Keratinocyte (primary cell): ENCODE measurements around the gene ARNT2. TPM values are rescaled to one million over a fixed set of nuclear protein-coding genes. Genes with fewer than 3 reads are reported as not detected.

Source experiments
- DNase-seq: peaks from one replicate; pipeline ENCODE4 v3.0.0-alpha.2; 2011; ENCODE audit warnings: low read depth, missing footprints, low spot score
- FAIRE-seq: peaks from 2 replicates; lab custom pipeline; 2011; peaks lifted over from hg19 to GRCh38; lab: Jason Lieb, UNC
- H2AFZ ChIP-seq: 2 replicates; pipeline ENCODE4 v1.6.0; 2012; ENCODE audit warnings: low read length, control low read depth, inconsistent platforms; ENCODE audit not compliant: control insufficient read depth
- H3K27ac ChIP-seq: 2 replicates; pipeline ENCODE4 v1.5.1; 2011; ENCODE audit warnings: low read length; ENCODE audit not compliant: control insufficient read depth, insufficient read depth
- H3K27me3 ChIP-seq: 3 replicates; pipeline ENCODE4 v1.6.0; 2011; ENCODE audit warnings: low read length; ENCODE audit not compliant: control insufficient read depth, insufficient read depth; ENCODE audit errors: extremely low read depth
- H3K36me3 ChIP-seq, 2 experiments: 2 replicates in 1 of 2; 3 replicates in 1 of 2; pipeline ENCODE4 v1.5.1; 2011; ENCODE audit warnings: low read length in 2 of 2, mild to moderate bottlenecking in 1 of 2; ENCODE audit not compliant: control insufficient read depth in 2 of 2, insufficient read depth in 2 of 2; ENCODE audit errors: extremely low read depth in 1 of 2
- H3K4me1 ChIP-seq: 3 replicates; pipeline ENCODE4 v1.5.1; 2011; ENCODE audit warnings: low read length; ENCODE audit not compliant: control insufficient read depth, insufficient read depth; ENCODE audit errors: extremely low read depth
- H3K4me2 ChIP-seq: 3 replicates; pipeline ENCODE4 v1.6.0; 2011; ENCODE audit warnings: low read depth, low read length; ENCODE audit not compliant: control insufficient read depth, insufficient read depth; ENCODE audit errors: extremely low read depth
- H3K4me3 ChIP-seq, 3 experiments: fragments of 200-600 bp in 1 of 3; sonication (generic) in 1 of 3; 2 replicates in 2 of 3; 3 replicates in 1 of 3; pipeline ENCODE4 v1.5.1; 2011 to 2016; ENCODE audit warnings: low read length in 3 of 3, mild to moderate bottlenecking in 3 of 3, control low read depth in 2 of 3, inconsistent platforms in 1 of 3, low read depth in 1 of 3, mixed read lengths in 1 of 3, mixed run types in 1 of 3, moderate library complexity in 1 of 3; ENCODE audit not compliant: control insufficient read depth in 2 of 3, insufficient read depth in 2 of 3; ENCODE audit errors: extremely low read depth in 1 of 3
- H3K79me2 ChIP-seq: 2 replicates; pipeline ENCODE4 v1.6.0; 2012; ENCODE audit warnings: low read length; ENCODE audit not compliant: control insufficient read depth, insufficient read depth
- H3K9ac ChIP-seq: 3 replicates; pipeline ENCODE4 v1.6.0; 2011; ENCODE audit warnings: low read length; ENCODE audit not compliant: control insufficient read depth, insufficient read depth; ENCODE audit errors: extremely low read depth
- H3K9me1 ChIP-seq: 3 replicates; pipeline ENCODE4 v1.6.0; 2011; ENCODE audit warnings: low read length; ENCODE audit not compliant: control insufficient read depth, insufficient read depth; ENCODE audit errors: extremely low read depth
- H3K9me3 ChIP-seq: 2 replicates; pipeline ENCODE4 v1.5.1; 2012; ENCODE audit warnings: low read depth, low read length; ENCODE audit not compliant: control insufficient read depth
- H4K20me1 ChIP-seq: 3 replicates; pipeline ENCODE4 v1.6.0; 2011; ENCODE audit warnings: low read length; ENCODE audit not compliant: control insufficient read depth, insufficient read depth; ENCODE audit errors: extremely low read depth
- CTCF ChIP-seq, 3 experiments: IDR thresholded peaks in 1 of 3; conservative IDR thresholded peaks in 1 of 3; optimal IDR thresholded peaks in 1 of 3; 2 replicates in 2 of 3; 3 replicates in 1 of 3; pipeline versions ENCODE3 to v1.5.1; 2011; ENCODE audit warnings: low read length in 3 of 3, mild to moderate bottlenecking in 3 of 3, moderate library complexity in 2 of 3, control low read depth in 1 of 3, inconsistent platforms in 1 of 3; ENCODE audit not compliant: insufficient read depth in 2 of 3; ENCODE audit errors: extremely low read depth in 1 of 3
- EZH2 ChIP-seq: IDR thresholded peaks from one replicate; pipeline ENCODE4 v1.6.1; 2012; ENCODE audit warnings: inconsistent platforms, mild to moderate bottlenecking, low read length, moderate library complexity
- dilution Hi-C: fragments of 300-500 bp; cut with MboI; formaldehyde crosslinking; loops from one replicate; pipeline ENCODE4 v1.7.0; 2020; ENCODE audit warnings: low sequenced_read_pairs; ENCODE audit not compliant: extremely low pct_ligation_motif_present
- polyA plus RNA-seq, 5 experiments: library from polyadenylated mRNA; depleted of rRNA in 3 of 5; stranded (reverse) in 3 of 5; stranded (forward) in 1 of 5; unstranded in 1 of 5; fragments of >200 nt; gene quantifications; 1 replicate in 1 of 5; 2 replicates in 3 of 5; 3 replicates in 1 of 5; pipeline versions ENCODE4 v1.2.1 to v1.2.3, GENCODE V29; 2011 to 2012; ENCODE audit warnings: missing spikeins in 2 of 5, low read depth in 1 of 5, low replicate concordance in 1 of 5

Gene ARNT2
- polyA plus RNA-seq, 1 donor (not counting 4 experiments of a cell fraction or from before 2014, with no cell fraction given): 0.16 TPM

GRCh38 chr15:80462836-80463512 is 58.8 kb downstream of the ARNT2 start:
- DNase-seq: no peak
- dilution Hi-C loops: no loop called here
- no peaks in the 10 kb centered on the region for H3K9me3 ChIP-seq
- FAIRE-seq: no peak
- no peak overlapping the region for H2AFZ ChIP-seq
- no peak overlapping the region for H3K4me2 ChIP-seq
- H3K36me3 ChIP-seq: no peaks in the 10 kb centered on the region
- H3K4me1 ChIP-seq: no peaks in the 10 kb centered on the region
- no peak overlapping the region for H3K4me3 ChIP-seq
- H4K20me1 ChIP-seq: no peaks in the 10 kb centered on the region
- H3K27ac ChIP-seq: no peak overlapping the region
- no peak overlapping the region for H3K9ac ChIP-seq
- H3K9me1 ChIP-seq: no peaks in the 10 kb centered on the region
- no peaks in the 10 kb centered on the region for H3K79me2 ChIP-seq
- H3K27me3 ChIP-seq: peaks cover 18% of the 10 kb centered on the region
- TF ChIP-seq CTCF (optimal IDR thresholded peaks at IDR 0.05 in 1 of 3, IDR thresholded peaks at IDR 0.05 in 1 of 3, conservative IDR thresholded peaks at IDR 0.05 in 1 of 3; ENCODE audit: extremely low read depth in 1 of 3, insufficient read depth in 2 of 3, low read length in 3 of 3): no peak
- no peak for TF ChIP-seq EZH2

GRCh38 chr15:80464951-80465625 is 60.9 kb downstream of the ARNT2 start:
- no peaks in the 10 kb centered on the region for H3K4me1 ChIP-seq
- dilution Hi-C loops: no loop called here
- peaks cover 18% of the 10 kb centered on the region for H3K27me3 ChIP-seq
- DNase-seq (no peak), FAIRE-seq (no peak)
- H3K9me1 ChIP-seq: no peaks in the 10 kb centered on the region
- no peak overlapping the region for H3K4me2 ChIP-seq
- H3K9me3 ChIP-seq: no peaks in the 10 kb centered on the region
- no peak overlapping the region for H3K27ac ChIP-seq
- H3K9ac ChIP-seq: no peak overlapping the region
- no peaks in the 10 kb centered on the region for H3K79me2 ChIP-seq
- no peaks in the 10 kb centered on the region for H4K20me1 ChIP-seq
- TF ChIP-seq EZH2 (no peak), CTCF (optimal IDR thresholded peaks at IDR 0.05 in 1 of 3, IDR thresholded peaks at IDR 0.05 in 1 of 3, conservative IDR thresholded peaks at IDR 0.05 in 1 of 3; ENCODE audit: extremely low read depth in 1 of 3, insufficient read depth in 2 of 3, low read length in 3 of 3) (no peak)
- H2AFZ ChIP-seq: no peak overlapping the region
- H3K4me3 ChIP-seq: no peak overlapping the region
- no peaks in the 10 kb centered on the region for H3K36me3 ChIP-seq
